ENCODE data around the gene TAS2R14.

TAS2R14 gene
- total RNA-seq: 2.0 to 2.1 reads per million in 2 donors

DNA sequence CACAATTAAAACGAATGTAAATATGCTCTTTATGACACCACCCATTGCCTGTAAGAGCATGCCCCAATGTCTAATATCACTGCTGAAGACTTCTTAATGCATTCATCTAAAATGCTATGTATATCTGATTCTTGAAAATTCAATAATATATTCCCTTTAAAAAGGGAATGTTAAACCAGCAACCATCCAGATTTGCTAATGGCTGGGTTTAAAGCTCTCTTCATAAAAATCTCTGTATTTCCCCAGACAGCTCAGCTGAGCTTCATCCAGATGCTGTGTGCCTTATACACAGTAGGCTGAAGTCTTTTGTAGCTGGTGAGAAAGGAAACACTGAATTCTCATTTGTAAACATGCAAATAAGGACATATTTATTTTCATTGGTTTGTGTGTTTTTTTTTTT lies at the start of gene TAS2R14:
TAS2R14 (minus strand) TSS at position 101 of the 400 bp plus-strand sequence; CDS start at position 45, 56 bp downstream.
- no peak for DNase-seq

DNA sequence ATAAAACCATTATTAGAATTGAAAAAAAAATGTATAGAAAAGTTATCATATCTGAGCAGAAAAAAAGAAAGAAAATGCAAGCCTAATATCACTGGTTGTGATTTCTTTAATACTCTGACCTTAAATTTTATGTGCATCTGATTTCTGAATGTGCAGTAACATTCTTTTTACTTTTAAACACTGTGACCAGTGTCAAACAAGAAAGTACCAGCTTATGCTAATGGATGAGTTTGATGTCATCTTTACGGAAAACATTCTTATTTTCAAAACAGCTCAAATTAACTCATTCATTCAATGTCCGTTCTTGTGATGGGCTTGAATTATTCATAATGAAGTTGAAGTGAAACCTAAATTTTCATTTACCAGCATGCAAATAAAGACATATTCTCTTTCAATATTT lies 47.7 kb upstream of the TAS2R14 start, which contains the start of gene TAS2R50:
TAS2R50 (minus strand) TSS at position 101 of the 400 bp plus-strand sequence; CDS start at position 49, 52 bp downstream.
- no peak for DNase-seq

GRCh38 chr12:10982244-10982643 lies 43.2 kb upstream of the TAS2R14 start:
- DNase-seq: no peak

DNA sequence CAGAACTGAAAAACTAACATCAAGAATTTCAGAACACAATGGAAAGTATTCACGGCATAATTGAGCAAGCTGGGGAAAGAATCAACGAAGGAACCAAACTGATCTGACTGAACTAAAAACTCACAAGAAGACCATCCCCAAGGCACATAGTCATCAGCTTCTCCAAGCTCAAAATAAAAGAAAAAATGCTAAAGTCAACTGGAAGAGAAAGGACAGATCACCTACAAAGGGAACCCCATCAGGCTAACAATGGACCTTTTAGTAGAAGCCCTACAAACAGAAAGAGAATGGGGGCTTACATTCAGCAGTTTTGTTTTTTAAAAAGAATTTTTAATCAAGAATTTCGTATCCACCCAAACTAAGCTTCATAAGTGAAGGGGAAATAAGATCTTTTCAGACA lies 35.9 kb upstream of the TAS2R14 start:
- no peak for DNase-seq

GRCh38 chr12:10968765-10969456 lies 29.8 kb upstream of the TAS2R14 start:
- DNase-seq: no peak

DNA sequence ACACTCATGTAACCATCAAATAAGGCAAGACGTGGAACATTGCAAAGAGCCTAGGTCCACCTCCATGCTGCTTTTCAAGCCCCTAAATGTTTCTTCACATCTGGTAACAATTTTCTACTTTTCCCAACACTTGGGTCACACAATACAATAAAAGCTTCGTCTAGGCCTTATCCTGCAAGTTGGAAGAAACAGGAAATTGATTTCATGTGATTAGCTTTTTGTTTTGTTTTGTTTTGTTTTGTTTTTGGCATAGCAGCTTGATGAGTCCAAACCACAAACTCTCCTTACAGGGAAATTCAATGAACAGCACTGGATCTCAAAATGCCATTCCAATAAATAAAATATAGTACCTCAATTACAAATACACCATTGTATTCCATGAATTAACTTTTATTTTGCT lies 28.3 kb upstream of the TAS2R14 start:
- no peak for DNase-seq

GRCh38 chr12:10966314-10966713 lies 27.3 kb upstream of the TAS2R14 start:
- DNase-seq: no peak

- DNase-seq: no peak
Measured at GRCh38 chr12:10965476-10965875, 26.4 kb upstream of the TAS2R14 start.

GRCh38 chr12:10960211-10960610 lies 21.1 kb upstream of the TAS2R14 start:
- no peak for DNase-seq

GRCh38 chr12:10959804-10960203 lies 20.7 kb upstream of the TAS2R14 start:
- DNase-seq: no peak

- DNase-seq: no peak
Measured at GRCh38 chr12:10957741-10958140, 18.7 kb upstream of the TAS2R14 start.

GRCh38 chr12:10956085-10956484 lies 17.0 kb upstream of the TAS2R14 start:
- no peak for DNase-seq

DNA sequence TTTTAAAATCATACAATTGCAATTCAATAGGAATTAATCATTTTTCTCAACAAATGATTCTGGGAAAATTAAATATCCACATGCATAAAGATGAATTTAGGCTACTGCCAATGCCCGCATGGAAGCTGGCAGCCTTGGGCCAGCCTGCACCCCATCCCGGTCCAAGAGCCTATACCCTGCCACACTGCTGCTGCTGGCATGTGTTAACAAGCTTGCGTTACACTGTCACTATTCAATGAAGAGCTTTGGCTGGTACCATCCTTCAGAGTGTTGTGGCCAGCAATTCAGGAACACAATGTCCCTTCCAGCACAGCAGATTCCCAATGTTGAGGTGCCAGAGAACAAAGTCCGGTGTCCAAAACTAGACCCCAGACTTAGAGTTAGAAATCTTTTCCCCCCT lies 13.6 kb upstream of the TAS2R14 start:
- no peak for DNase-seq

DNA sequence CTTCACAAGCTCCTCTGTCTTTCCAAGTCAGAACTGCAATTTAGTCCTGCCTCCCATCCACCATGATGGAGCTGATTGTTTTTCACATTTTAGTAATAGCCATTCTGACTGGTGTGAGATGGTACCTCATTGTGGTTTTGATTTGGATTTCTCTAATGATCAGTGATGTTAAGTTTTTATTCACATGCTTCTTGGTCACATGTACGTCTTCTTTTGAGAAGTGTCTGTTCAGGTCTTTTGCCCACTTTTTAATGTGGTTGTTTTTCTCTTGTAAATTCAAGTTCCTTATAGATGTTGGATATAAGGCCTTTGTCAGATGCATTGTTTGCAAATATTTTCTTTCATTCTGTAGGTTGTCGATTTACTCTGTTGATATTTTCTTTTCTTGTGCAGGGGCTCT lies 4.1 kb upstream of the TAS2R14 start:
- DNase-seq: no peak

GRCh38 chr12:10941916-10942607 lies 3.0 kb upstream of the TAS2R14 start:
- no peak for DNase-seq

DNA sequence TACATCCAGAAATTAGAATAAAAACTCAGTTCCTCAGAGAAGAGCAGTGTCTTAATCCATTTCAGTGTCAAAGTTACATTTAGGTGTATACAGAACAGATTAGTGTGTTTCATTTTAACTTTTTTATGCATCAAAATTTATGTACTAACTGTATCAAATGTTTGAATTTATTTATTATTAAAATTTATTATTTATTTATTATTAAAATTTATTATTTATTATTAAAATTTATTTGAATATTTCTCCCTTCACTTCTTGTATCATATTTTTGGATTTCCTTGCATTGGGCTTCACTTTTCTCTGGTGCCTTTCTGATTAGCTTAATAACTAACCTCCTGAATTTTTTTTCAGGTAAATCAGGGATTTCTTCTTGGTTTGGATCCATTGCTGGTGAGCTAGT lies 2.3 kb upstream of the TAS2R14 start:
- no peak for DNase-seq

- no peak for DNase-seq
Measured at GRCh38 chr12:10940389-10940788, 1.3 kb upstream of the TAS2R14 start.

GRCh38 chr12:10936506-10936905 lies 2.6 kb downstream of the TAS2R14 start:
- no peak for DNase-seq

- DNase-seq: no peak
Measured at GRCh38 chr12:10928746-10929286, 10.2 kb downstream of the TAS2R14 start, which contains the start of gene PRH2. Gene PRH2 (plus strand): TSS chr12:10929236. CDS start chr12:10929274, 38 bp downstream.

GRCh38 chr12:10926269-10926668 lies 12.8 kb downstream of the TAS2R14 start:
- DNase-seq: no peak

DNA sequence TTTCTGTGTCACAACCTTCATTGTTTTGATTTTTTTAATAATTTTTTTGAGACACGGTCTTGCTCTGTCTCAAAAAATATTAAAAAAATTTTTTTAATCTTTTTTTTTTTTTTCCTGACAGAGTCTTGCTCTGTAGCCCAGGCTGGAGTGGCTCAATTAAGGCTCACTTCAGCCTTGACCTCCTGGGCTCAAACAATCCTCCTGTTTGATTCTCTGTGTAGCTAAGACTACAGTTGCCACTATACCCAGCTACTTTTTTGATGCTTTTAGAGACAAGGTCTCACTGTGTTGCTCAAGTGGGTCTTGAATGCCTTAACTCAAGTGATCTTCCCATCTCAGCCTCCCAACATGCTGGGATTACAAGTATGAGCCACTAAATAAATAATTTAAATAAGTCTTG lies 19.3 kb downstream of the TAS2R14 start:
- DNase-seq: no peak

GRCh38 chr12:10910380-10910779 lies 28.7 kb downstream of the TAS2R14 start:
- DNase-seq: no peak

DNA sequence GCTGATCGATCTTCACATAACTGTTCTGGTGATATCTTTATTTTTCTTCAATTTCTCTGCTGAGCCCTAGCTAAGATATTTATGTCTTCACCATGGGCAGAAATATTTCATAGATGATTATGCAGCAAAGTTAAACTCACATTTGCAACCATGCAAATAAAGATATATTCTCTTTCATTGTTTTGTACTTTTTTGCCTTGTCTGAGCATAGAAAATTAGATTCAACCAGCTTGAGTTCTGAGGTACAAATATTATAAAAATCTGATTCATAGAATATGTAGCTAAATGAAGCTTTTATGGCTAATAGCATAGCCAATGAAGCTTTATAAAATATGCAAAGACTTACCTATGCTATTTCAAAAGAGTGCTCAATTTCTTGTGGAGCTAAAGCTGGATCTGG lies 29.6 kb downstream of the TAS2R14 start, which contains the start of gene TAS2R13:
TAS2R13 (minus strand) TSS at position 101 of the 400 bp plus-strand sequence. CDS start 264 bp downstream, outside the sequence.
- DNase-seq: no peak

- DNase-seq: no peak
Measured at GRCh38 chr12:10904686-10905085, 34.4 kb downstream of the TAS2R14 start.
